ENCODE results near the gene HTRA1.

HTRA1 gene

GRCh38 chr10:122509323-122509722, 48.0 kb downstream of the HTRA1 start:
- TF ChIP-seq PATZ1 (CRISPR knock-in tag; IDR thresholded peaks at IDR 0.05; ENCODE audit: borderline replicate concordance) (no peak), ZFP30 (CRISPR knock-in tag; IDR thresholded peaks at IDR 0.05) (no peak), ESRRG (CRISPR knock-in tag; IDR thresholded peaks at IDR 0.05) (no peak), ZNF8 (CRISPR knock-in tag; IDR thresholded peaks at IDR 0.05) (no peak), CSRNP3 (CRISPR knock-in tag; IDR thresholded peaks at IDR 0.05) (no peak), TSHZ2 (CRISPR knock-in tag; IDR thresholded peaks at IDR 0.05) (no peak), RARB (CRISPR knock-in tag; IDR thresholded peaks at IDR 0.05) (no peak), PPARA (CRISPR knock-in tag; IDR thresholded peaks at IDR 0.05; ENCODE audit: borderline replicate concordance) (no peak)
- no peak for ATAC-seq

GRCh38 chr10:122510326-122510725, 49.0 kb downstream of the HTRA1 start:
- TF ChIP-seq ZFP3 (CRISPR knock-in tag; IDR thresholded peaks at IDR 0.05) (no peak), ZC3H10 (CRISPR knock-in tag; IDR thresholded peaks at IDR 0.05) (no peak), GLIS3 (CRISPR knock-in tag; IDR thresholded peaks at IDR 0.05) (no peak), ARNTL (CRISPR knock-in tag; IDR thresholded peaks at IDR 0.05; ENCODE audit: borderline replicate concordance, low read depth) (no peak), SNAI2 (CRISPR knock-in tag; IDR thresholded peaks at IDR 0.05) (no peak), CSRNP3 (CRISPR knock-in tag; IDR thresholded peaks at IDR 0.05) (no peak), ESRRG (CRISPR knock-in tag; IDR thresholded peaks at IDR 0.05) (no peak), OSR1 (CRISPR knock-in tag; IDR thresholded peaks at IDR 0.05) (no peak), CSDC2 (CRISPR knock-in tag; IDR thresholded peaks at IDR 0.05) (no peak), ZNF565 (CRISPR knock-in tag; conservative IDR thresholded peaks at IDR 0.05; ENCODE audit: low read depth) (no peak), PPARA (CRISPR knock-in tag; IDR thresholded peaks at IDR 0.05; ENCODE audit: borderline replicate concordance) (no peak), BACH2 (CRISPR knock-in tag; IDR thresholded peaks at IDR 0.05; ENCODE audit: borderline replicate concordance) (no peak), TOX (CRISPR knock-in tag; IDR thresholded peaks at IDR 0.05; ENCODE audit: borderline replicate concordance) (no peak)
- ATAC-seq: no peak

DNA sequence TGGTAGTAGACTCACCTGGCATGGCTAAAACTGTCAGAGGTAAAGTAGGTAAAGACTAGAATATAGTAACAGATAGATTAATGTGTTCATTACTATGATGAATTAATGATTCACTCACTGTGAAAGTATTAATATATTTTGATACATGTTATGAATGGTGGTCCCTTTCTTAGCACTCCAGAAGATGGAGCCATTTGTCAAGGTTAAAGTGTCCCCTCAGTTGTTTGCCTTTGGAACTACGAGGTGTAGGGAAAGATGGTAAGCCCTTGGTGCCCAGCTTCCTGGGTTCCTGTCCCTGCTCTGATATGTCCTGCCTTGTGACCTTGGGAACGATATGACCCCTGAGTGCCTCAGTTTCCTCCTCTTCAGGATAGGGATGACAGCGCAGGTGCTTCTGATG, 49.4 kb downstream of the HTRA1 start:
- ATAC-seq: no peak
- no peak for TF ChIP-seq PATZ1 (CRISPR knock-in tag; IDR thresholded peaks at IDR 0.05; ENCODE audit: borderline replicate concordance)
- TF ChIP-seq OSR1 (CRISPR knock-in tag; IDR thresholded peaks at IDR 0.05): no peak
- TF ChIP-seq ZFP30 (CRISPR knock-in tag; IDR thresholded peaks at IDR 0.05): no peak
- no peak for TF ChIP-seq ZNF70 (CRISPR knock-in tag; IDR thresholded peaks at IDR 0.05)
- TF ChIP-seq CSRNP3 (CRISPR knock-in tag; IDR thresholded peaks at IDR 0.05): no peak
- no peak for TF ChIP-seq GLIS3 (CRISPR knock-in tag; IDR thresholded peaks at IDR 0.05)
- TF ChIP-seq ZC3H10 (CRISPR knock-in tag; IDR thresholded peaks at IDR 0.05): no peak

All from SK-N-SH treated with all-trans-retinoic acid at 6 μM for 48 hours (cell line).